ENCODE results near the gene SLC22A23. TPM values are rescaled to one million over a fixed set of nuclear protein-coding genes. Genes with fewer than 3 reads are reported as not detected.

SLC22A23 gene
- total and polyA plus RNA-seq, 4 donors = 4.9 to 45.4 (median 19.7) TPM

GRCh38 chr6:3423439-3424184 lies 33.2 kb downstream of the SLC22A23 start:
- Histone ChIP-seq H3K4me3 (ENCODE audit: low read depth in 1 of 3, low read length in 3 of 3) (no peak overlapping the region), H3K27me3 (ENCODE audit: control insufficient read depth in 4 of 4, insufficient read depth in 4 of 4, low read length in 3 of 4) (no peaks in the 10 kb centered on the region), H3K9me3 (ENCODE audit: control insufficient read depth in 4 of 4, low read length in 3 of 4) (no peaks in the 10 kb centered on the region), H3K9ac (ENCODE audit: low read depth in 1 of 2, low read length in 2 of 2) (no peak overlapping the region), H3K36me3 (ENCODE audit: control insufficient read depth in 4 of 4, insufficient read depth in 3 of 4, low read depth in 1 of 4, low read length in 3 of 4) (no peaks in the 10 kb centered on the region), H3K27ac (ENCODE audit: low read depth in 1 of 2, low read length in 2 of 2) (no peak overlapping the region), H3K4me1 (ENCODE audit: control insufficient read depth in 4 of 4, insufficient read depth in 4 of 4, low read length in 3 of 4) (peaks cover 8 to 26% (median 20%) of the 10 kb centered on the region in 4 donors)
- no peak for TF ChIP-seq FOXA1 (IDR thresholded peaks at IDR 0.05)
- TF ChIP-seq TAF1 (conservative IDR thresholded peaks at IDR 0.05) = no peak
- TF ChIP-seq, protein P1, sequence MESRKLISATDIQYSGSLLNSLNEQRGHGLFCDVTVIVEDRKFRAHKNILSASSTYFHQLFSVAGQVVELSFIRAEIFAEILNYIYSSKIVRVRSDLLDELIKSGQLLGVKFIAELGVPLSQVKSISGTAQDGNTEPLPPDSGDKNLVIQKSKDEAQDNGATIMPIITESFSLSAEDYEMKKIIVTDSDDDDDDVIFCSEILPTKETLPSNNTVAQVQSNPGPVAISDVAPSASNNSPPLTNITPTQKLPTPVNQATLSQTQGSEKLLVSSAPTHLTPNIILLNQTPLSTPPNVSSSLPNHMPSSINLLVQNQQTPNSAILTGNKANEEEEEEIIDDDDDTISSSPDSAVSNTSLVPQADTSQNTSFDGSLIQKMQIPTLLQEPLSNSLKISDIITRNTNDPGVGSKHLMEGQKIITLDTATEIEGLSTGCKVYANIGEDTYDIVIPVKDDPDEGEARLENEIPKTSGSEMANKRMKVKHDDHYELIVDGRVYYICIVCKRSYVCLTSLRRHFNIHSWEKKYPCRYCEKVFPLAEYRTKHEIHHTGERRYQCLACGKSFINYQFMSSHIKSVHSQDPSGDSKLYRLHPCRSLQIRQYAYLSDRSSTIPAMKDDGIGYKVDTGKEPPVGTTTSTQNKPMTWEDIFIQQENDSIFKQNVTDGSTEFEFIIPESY (IDR thresholded peaks at IDR 0.05) = no peak
- TF ChIP-seq YY1 (IDR thresholded peaks at IDR 0.05) = no peak
- TF ChIP-seq GABPA (IDR thresholded peaks at IDR 0.05 in 1 of 2, conservative IDR thresholded peaks at IDR 0.05 in 1 of 2) = no peak
- no peak for TF ChIP-seq HNF4A (conservative IDR thresholded peaks at IDR 0.05)
- no peak for TF ChIP-seq MAX (IDR thresholded peaks at IDR 0.05)
- TF ChIP-seq ATF3 (IDR thresholded peaks at IDR 0.05) = no peak
- TF ChIP-seq, protein P2, sequence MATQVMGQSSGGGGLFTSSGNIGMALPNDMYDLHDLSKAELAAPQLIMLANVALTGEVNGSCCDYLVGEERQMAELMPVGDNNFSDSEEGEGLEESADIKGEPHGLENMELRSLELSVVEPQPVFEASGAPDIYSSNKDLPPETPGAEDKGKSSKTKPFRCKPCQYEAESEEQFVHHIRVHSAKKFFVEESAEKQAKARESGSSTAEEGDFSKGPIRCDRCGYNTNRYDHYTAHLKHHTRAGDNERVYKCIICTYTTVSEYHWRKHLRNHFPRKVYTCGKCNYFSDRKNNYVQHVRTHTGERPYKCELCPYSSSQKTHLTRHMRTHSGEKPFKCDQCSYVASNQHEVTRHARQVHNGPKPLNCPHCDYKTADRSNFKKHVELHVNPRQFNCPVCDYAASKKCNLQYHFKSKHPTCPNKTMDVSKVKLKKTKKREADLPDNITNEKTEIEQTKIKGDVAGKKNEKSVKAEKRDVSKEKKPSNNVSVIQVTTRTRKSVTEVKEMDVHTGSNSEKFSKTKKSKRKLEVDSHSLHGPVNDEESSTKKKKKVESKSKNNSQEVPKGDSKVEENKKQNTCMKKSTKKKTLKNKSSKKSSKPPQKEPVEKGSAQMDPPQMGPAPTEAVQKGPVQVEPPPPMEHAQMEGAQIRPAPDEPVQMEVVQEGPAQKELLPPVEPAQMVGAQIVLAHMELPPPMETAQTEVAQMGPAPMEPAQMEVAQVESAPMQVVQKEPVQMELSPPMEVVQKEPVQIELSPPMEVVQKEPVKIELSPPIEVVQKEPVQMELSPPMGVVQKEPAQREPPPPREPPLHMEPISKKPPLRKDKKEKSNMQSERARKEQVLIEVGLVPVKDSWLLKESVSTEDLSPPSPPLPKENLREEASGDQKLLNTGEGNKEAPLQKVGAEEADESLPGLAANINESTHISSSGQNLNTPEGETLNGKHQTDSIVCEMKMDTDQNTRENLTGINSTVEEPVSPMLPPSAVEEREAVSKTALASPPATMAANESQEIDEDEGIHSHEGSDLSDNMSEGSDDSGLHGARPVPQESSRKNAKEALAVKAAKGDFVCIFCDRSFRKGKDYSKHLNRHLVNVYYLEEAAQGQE (IDR thresholded peaks at IDR 0.05) = no peak
- DNase-seq (ENCODE audit: low spot score) = no peak
- WGBS = 86% methylated on average over 6 of the region's 6 CpGs

GRCh38 chr6:3422435-3423070 lies 34.3 kb downstream of the SLC22A23 start:
- TF ChIP-seq ATF3 (IDR thresholded peaks at IDR 0.05) = no peak
- no peak for TF ChIP-seq FOXA2 (IDR thresholded peaks at IDR 0.05)
- 87% methylated on average over 6 of the region's 6 CpGs for WGBS
- no peaks in the 10 kb centered on the region for H3K36me3 ChIP-seq (ENCODE audit: control insufficient read depth in 4 of 4, insufficient read depth in 3 of 4, low read depth in 1 of 4, low read length in 3 of 4)
- no peak overlapping the region for H3K27ac ChIP-seq (ENCODE audit: low read depth in 1 of 2, low read length in 2 of 2)
- H3K27me3 ChIP-seq (ENCODE audit: control insufficient read depth in 4 of 4, insufficient read depth in 4 of 4, low read length in 3 of 4) = no peaks in the 10 kb centered on the region
- no peaks in the 10 kb centered on the region for H3K9me3 ChIP-seq (ENCODE audit: control insufficient read depth in 4 of 4, low read length in 3 of 4)
- no peak overlapping the region for H3K4me3 ChIP-seq (ENCODE audit: low read depth in 1 of 3, low read length in 3 of 3)
- H3K4me1 ChIP-seq (ENCODE audit: control insufficient read depth in 4 of 4, insufficient read depth in 4 of 4, low read length in 3 of 4) = peaks cover 11 to 21% (median 15%) of the 10 kb centered on the region in 4 donors
- H3K9ac ChIP-seq (ENCODE audit: low read depth in 1 of 2, low read length in 2 of 2) = no peak overlapping the region
- no peak for DNase-seq (ENCODE audit: low spot score)
